ENCODE results near the gene FOXL2.

Gene FOXL2

GRCh38 chr3:138935505-138935862 lies 11.5 kb downstream of the FOXL2 start:
- peak overlapping the region; percentile 54 for H3K4me3 ChIP-seq (ENCODE audit: low read length)

DNA sequence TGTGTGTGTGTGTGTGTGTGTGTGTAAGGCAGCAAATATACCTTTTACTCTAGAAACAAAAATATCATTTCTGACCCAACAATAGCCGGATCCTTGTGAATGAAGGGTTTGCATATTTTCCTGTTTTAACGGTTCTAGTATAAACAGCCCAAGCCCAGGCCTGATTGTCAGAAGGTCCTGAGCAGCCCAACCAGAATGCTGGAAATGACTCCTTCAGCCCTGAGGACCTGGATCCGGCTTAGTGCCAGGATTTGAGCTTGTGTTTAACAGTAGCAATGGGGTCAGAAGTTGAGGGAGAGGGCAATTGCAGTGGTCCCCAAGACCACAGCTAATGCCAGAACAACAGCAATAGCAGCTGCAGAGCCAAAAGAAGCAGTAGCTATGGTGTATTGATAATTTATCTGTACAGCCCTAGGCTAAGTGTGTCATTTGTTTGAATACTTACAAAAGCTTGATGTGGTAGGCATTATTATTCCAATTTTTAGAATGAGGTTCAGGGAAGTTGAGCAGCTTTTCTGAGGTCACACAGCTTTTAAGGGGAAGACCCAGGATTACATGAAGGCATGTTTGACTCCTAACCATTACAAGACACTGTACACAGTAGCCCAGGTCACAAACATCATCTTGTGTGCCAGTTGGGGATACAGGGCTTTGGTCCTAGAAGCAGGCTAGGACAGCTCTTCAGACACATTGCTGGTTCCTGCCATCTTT lies 12.8 kb downstream of the FOXL2 start:
- H3K27me3 ChIP-seq (ENCODE audit: control insufficient read depth, low read length): peaks cover 35% of the 10 kb centered on the region

More at GRCh38 chr3:138935505-138935862, 11.5 kb downstream of the FOXL2 start:
- no peaks in the 10 kb centered on the region for H4K20me1 ChIP-seq (ENCODE audit: control insufficient read depth, insufficient read depth, low read depth, low read length)
- peak overlapping the region; percentile 50 for H3K4me2 ChIP-seq (ENCODE audit: low read length)
- H3K36me3 ChIP-seq (ENCODE audit: control insufficient read depth, low read length): no peaks in the 10 kb centered on the region
- TF ChIP-seq, protein P1, sequence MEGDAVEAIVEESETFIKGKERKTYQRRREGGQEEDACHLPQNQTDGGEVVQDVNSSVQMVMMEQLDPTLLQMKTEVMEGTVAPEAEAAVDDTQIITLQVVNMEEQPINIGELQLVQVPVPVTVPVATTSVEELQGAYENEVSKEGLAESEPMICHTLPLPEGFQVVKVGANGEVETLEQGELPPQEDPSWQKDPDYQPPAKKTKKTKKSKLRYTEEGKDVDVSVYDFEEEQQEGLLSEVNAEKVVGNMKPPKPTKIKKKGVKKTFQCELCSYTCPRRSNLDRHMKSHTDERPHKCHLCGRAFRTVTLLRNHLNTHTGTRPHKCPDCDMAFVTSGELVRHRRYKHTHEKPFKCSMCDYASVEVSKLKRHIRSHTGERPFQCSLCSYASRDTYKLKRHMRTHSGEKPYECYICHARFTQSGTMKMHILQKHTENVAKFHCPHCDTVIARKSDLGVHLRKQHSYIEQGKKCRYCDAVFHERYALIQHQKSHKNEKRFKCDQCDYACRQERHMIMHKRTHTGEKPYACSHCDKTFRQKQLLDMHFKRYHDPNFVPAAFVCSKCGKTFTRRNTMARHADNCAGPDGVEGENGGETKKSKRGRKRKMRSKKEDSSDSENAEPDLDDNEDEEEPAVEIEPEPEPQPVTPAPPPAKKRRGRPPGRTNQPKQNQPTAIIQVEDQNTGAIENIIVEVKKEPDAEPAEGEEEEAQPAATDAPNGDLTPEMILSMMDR (IDR thresholded peaks at IDR 0.05; ENCODE audit: low read depth, low read length, poor library complexity, severe bottlenecking): no peak
- no peak for TF ChIP-seq EZH2phosphoT487 (IDR thresholded peaks at IDR 0.05; ENCODE audit: borderline replicate concordance, low read length)
- peaks cover 44% of the 10 kb centered on the region for H3K27me3 ChIP-seq (ENCODE audit: control insufficient read depth, low read length)
- no peak overlapping the region for H3K27ac ChIP-seq (ENCODE audit: low read depth, low read length)
- H3K9me2 ChIP-seq (replicated peaks; ENCODE audit: control insufficient read depth, low read length): no peaks in the 10 kb centered on the region
- H3K4me1 ChIP-seq (ENCODE audit: control insufficient read depth, low read length): peaks cover 4% of the 10 kb centered on the region; the same call in 1 of the 2 replicates
- H3K79me2 ChIP-seq (ENCODE audit: control insufficient read depth, low read length): no peaks in the 10 kb centered on the region
- no peaks in the 10 kb centered on the region for H3K9me3 ChIP-seq (ENCODE audit: control insufficient read depth, insufficient read depth, low read length)
- H3F3A ChIP-seq (ENCODE audit: control insufficient read depth, insufficient read depth): no peaks in the 10 kb centered on the region

DNA sequence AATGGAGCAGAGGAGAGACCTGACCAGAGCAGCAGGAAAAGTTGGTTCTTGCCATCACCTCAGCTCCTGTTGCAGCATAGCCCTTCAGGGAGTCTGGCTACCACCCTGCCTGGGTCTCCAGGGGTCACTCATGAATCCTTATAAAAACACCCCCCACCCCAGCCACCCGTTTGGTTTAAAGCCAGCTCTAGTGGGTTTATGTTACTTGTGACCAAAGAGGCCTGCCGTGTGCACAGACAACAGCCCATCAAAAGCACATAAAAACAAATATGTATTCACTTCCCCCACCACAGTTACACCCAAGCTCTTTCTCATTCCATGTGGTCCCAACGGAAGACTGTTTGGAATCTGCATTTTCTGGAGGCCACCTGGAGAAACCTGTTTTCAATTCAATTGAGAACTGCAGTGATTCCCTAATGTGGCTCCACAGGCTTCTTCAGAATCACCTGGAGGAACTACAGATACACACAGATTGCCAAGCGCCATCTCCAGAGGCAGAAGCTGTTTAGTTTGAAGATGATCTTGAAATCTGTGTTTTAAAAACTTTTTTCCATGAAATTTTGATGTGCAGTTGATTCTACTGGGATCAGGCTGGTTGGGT lies 13.8 kb downstream of the FOXL2 start:
- no peak for TF ChIP-seq EZH2phosphoT487 (IDR thresholded peaks at IDR 0.05; ENCODE audit: borderline replicate concordance, low read length)
- TF ChIP-seq, protein P1 (IDR thresholded peaks at IDR 0.05; ENCODE audit: low read depth, low read length, poor library complexity, severe bottlenecking): no peak
- Histone ChIP-seq H3K4me1 (ENCODE audit: control insufficient read depth, low read length) (peaks cover 4% of the 10 kb centered on the region; the same call in 1 of the 2 replicates), H3K4me3 (ENCODE audit: low read length) (no peak overlapping the region), H3F3A (ENCODE audit: control insufficient read depth, insufficient read depth) (no peaks in the 10 kb centered on the region), H3K9me3 (ENCODE audit: control insufficient read depth, insufficient read depth, low read length) (no peaks in the 10 kb centered on the region), H3K27me3 (ENCODE audit: control insufficient read depth, low read length) (peaks cover 26% of the 10 kb centered on the region), H4K20me1 (ENCODE audit: control insufficient read depth, insufficient read depth, low read depth, low read length) (no peaks in the 10 kb centered on the region), H3K79me2 (ENCODE audit: control insufficient read depth, low read length) (no peaks in the 10 kb centered on the region), H3K27ac (ENCODE audit: low read depth, low read length) (no peak overlapping the region), H3K9me2 (replicated peaks; ENCODE audit: control insufficient read depth, low read length) (no peaks in the 10 kb centered on the region), H3K4me2 (ENCODE audit: low read length) (no peak overlapping the region), H3K36me3 (ENCODE audit: control insufficient read depth, low read length) (no peaks in the 10 kb centered on the region)

More for the DNA sequence above, 12.8 kb downstream of the FOXL2 start:
- Histone ChIP-seq H3K79me2 (ENCODE audit: control insufficient read depth, low read length) (no peaks in the 10 kb centered on the region), H3K9me3 (ENCODE audit: control insufficient read depth, insufficient read depth, low read length) (no peaks in the 10 kb centered on the region), H3K27ac (ENCODE audit: low read depth, low read length) (no peak overlapping the region), H3K4me1 (ENCODE audit: control insufficient read depth, low read length) (peaks cover 4% of the 10 kb centered on the region; the same call in 1 of the 2 replicates), H3K9me2 (replicated peaks; ENCODE audit: control insufficient read depth, low read length) (no peaks in the 10 kb centered on the region), H3K4me3 (ENCODE audit: low read length) (no peak overlapping the region), H4K20me1 (ENCODE audit: control insufficient read depth, insufficient read depth, low read depth, low read length) (no peaks in the 10 kb centered on the region), H3K36me3 (ENCODE audit: control insufficient read depth, low read length) (no peaks in the 10 kb centered on the region), H3K4me2 (ENCODE audit: low read length) (no peak overlapping the region), H3F3A (ENCODE audit: control insufficient read depth, insufficient read depth) (no peaks in the 10 kb centered on the region)
- no peak for TF ChIP-seq EZH2phosphoT487 (IDR thresholded peaks at IDR 0.05; ENCODE audit: borderline replicate concordance, low read length)
- TF ChIP-seq, protein P1 (IDR thresholded peaks at IDR 0.05; ENCODE audit: low read depth, low read length, poor library complexity, severe bottlenecking): no peak

Data from DOHH2 (cell line).